Measurements from ENCODE around the gene DOCK4. TPM values are rescaled to one million over a fixed set of nuclear protein-coding genes. Genes with fewer than 3 reads are reported as not detected.

Gene DOCK4
- polyA plus RNA-seq, 3 donors = 20.9 to 26.3 (median 24.1) TPM

DNA sequence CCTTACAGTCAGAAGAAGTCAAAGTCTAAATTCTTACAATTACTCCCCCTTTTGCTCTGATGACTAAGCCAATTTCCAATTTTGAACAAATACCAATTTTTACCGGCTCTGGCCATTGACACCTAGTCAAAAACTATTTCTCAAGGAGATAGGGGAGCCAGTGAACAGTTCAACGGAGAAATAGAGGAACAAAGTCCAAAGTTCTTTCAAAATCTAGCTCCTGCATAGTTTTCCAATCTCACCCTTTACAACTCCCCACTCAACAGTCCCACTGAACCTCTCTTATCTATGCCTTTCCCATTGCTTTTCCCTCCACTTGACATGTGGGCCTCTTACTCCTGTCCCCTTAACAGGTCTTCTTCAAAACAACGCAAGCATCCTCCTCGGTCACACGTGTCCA is 192.9 kb downstream of the DOCK4 start:
- DNase-seq = no peak

DNA sequence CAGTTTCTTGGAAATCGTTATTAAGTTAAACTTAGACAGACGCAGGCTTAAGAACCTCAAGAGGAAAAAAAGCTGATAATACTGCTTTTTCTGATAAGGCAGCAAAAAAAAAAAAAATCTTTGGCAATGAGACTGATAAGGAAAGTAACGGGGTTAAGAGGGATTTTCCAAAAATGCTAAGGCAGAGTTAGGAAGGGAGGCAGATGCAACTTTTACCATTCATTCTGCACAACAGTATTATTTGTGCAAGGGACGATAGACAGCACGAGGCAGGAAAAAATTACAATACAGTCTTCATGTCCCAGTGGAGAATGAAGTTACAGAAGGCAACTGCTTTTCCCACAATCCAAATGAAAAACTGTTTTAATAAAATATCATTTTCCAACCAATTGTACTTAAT is 194.0 kb downstream of the DOCK4 start:
- no peak for DNase-seq

DNA sequence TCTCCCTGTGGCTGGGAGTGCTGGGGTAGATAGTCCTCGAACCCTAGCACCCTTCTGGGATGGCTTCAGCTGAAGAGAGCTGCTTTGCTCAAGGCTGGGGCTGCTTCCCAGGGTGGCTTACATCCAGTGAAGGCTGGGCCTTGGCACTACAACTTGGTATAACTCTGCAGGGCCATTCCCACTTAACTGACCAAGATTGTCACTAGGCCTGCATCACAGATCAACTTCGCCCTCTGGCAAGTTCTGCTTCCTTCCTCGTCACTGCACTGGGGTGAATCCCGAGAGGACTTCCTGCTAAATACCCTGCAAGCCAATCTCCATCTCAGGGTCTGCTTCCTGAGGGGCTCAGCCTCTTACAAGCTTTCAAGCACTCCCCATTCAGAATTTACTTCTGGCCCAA is 195.2 kb downstream of the DOCK4 start:
- no peak for DNase-seq

DNA sequence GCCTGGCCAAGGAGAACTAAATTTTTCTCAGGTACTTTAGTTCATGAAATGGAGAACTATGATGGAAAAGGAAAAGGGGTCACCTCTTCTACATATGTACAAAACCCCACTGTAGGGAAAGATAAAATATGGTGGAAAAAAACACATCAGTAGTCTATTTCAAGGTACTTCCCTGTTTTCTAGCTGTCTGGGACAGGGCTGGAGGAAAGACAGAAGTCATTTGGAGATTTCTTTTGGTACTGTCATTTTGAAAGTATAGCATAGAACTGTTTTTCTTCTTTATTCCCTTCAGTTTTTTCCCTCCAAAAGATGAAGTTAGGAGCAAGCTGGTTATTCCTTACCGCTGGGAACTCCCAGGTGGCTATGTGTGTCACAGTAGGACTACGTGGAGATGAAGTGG is 196.1 kb downstream of the DOCK4 start:
- DNase-seq = no peak

DNA sequence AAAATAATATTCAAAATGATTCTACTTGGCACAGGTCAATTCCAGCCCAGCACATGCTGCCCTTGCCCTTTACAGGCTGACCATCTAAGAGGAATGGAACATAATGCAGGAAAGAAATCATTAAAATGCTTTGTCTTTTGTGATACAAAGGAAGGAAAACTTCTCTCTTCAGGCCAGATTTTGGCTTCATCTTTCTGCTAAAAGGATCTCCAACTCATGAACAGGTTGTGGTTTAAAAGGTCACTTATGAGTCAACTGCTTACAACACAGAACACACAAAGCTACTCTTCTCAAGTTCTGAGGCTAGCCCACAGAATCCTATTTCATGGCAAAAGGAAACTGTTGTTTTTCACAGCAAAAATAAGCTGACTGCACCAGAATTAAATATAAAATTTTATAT is 197.1 kb downstream of the DOCK4 start:
- no peak for DNase-seq

DNA sequence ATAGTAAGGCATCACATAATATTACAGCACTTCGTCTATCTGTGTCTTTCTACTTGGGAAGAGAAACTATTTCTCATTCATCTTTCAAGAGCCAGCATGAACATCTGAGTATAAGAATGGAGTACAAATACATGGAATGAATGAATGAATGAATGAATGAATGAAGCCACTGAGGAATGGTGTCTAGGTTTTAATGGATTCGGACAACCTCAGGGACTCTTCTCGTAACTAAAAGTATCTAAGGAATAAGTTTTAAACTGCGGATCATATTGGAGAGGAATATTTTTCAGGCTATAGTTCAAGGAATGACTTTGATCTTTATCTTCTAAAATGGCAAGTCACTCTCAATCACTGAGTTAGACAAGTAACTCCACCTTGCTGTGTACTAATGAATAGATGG is 199.0 kb downstream of the DOCK4 start:
- no peak for DNase-seq

DNA sequence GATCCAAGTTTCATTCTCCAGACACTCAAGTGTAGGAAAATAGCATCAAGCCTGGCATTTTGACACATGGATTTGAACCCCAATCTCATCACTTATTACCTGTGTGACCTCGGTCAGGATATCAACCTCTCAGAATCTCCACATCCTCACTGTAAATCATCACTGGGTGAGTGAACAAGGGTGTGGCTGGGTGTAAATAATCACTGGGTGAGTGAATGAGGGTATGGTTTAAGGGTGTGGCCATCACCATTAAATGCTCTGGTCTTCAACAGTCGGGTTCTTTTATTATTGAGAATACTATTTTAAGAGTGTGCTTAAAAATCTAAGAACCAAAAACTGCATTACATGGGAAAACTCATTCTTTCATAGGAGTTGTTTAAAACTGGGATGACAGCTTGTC is 200.1 kb downstream of the DOCK4 start:
- DNase-seq = no peak

DNA sequence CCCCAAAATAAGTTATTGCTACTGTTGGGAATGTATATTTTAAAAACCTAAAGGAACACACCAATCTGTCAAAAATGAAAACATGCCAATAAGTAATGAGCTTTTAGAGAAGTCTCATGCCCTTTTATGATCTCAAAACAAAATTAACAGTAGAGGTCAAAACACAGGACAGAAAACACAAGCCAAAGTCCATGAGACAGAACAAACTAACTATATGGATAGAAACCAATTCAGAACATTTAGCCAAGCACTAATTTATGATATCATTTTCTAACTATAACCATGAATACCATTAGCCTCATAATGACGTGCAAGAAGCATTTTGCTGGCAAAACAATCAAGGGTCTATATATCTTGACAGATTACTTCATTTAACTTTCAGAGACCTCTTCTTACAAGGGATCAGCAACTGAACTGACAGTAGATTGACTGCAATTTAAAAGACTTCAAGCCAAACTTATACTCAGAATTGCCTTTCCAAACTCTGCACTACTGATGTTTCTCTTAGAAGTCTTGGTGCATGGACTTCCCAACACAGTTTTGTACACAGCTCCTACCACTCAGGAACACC is 200.9 kb downstream of the DOCK4 start:
- no peak for DNase-seq

DNA sequence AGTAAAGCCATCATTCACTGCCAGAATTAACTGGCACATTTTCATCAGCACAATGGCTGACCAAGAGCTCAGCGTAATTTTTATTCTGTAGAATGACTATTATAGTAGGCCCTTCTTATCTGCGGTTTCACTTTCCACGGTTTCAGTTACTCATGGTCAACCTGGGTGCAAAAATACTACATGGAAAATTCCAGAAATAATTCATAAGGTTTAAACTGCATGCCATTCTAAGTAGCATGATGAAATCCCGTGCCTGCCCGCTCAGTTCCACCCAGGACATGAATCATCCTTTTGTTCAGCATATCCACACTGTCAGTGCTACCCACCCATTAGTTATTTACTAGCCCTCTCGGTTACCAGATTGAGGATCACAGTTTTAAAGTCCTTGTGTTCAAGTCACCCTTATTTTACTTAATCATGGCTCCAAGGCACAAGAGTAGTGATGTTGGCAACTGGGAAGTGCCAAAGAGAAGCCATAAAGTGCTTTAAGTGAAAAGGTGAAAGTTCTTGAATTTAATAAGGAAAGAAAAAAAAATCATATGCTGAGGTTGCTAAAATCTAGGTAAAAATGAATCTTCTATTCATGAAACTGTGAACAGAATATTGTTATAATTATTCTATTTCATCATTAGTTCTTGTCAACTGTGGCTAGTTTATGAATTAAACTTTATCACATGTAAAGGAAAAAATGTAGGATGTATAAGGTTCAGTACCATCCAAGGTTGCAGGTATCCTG is 204.9 kb downstream of the DOCK4 start:
- DNase-seq = no peak

DNA sequence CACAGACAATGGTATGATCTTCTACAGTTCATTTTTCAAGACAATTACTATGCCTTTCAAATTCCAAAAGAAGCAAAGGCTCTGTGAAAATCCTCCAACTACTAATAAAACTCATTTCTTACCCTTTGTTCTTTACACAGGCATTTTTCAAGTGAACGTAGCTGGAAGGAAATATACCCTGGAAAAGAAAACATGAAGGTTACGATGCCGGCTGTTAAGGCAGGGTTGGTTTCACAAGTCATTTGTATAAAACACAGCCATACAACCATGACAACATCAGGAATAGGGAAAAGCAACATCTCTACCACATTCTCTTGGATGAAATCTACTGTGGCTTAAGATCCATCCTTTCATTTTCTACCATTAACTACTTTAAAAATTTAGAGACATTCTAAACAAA is 207.9 kb downstream of the DOCK4 start:
- DNase-seq = peak; percentile 22

DNA sequence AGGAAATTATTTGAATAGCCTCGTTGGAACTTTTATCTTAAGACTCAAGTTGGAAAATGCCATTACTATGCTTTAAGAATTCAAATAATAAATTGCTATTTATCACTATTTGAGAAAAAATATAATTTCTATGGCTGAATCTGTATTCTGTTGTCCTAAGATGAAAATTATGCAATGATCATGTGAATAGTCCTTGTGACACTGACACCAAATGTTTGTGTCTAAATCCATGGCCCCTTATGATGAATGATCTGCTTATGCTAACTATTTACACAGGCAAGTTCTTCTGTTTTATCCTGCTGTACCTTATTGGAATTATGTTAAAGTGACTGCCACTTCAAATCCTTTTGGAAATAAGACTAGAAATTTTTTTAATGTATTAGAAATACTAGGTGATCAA is 208.7 kb downstream of the DOCK4 start:
- no peak for DNase-seq

DNA sequence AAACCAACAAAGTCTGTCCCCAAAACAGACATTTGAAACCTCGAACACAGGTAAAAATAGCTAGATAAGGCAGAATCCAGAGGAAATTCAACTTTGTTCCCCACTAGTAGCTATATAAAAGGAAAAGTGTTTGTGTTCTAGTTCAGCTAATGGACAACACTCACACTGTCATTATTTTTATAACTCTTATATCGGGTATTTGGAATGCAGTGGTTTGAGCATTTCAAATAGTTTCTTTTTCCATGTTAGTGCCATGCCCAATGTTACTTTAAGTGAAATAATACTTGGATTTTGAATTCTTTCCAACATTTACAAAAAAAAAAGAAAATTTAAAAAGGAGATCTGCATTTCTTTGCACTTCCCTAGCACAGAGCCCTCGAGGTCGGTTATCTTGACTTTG is 213.6 kb downstream of the DOCK4 start:
- no peak for DNase-seq

DNA sequence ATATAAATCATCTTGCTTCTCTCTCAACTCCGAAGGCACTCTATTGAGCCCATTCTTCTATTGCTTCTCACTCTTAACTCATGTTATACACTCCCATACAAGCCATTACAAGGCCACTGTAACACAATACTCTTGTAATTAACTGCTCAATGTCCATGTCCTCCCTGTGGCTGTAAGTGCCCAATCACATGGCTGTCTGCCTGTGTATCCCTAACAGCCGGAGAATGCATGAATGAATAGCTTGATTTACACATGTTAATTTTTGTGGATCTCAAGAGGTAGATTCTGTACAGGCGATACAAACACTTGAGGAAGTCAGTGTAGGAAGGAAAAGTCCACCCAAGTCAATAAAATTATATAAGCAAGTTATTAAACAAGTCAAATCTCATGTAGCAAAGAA is 215.6 kb downstream of the DOCK4 start:
- peak; percentile 88 for DNase-seq

DNA sequence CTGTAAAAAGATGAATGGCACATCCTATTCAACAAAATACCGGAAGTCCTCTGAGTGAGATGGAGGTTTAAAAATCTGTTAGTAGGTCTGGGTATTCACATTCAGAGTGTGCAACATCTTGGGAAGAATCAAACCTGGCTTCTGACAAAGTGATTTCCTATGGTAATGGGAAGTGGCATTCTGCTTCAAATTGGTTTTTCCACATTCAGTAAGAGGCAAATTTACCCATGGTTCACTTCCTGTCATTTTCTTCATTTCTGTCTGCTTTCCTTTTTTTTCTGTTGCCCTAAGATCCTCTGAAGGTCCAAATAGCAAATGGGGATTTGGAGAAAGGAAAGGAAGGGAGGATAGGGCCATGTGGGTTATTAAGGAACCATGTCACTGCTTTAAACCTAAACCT is 218.3 kb downstream of the DOCK4 start:
- no peak for DNase-seq

DNA sequence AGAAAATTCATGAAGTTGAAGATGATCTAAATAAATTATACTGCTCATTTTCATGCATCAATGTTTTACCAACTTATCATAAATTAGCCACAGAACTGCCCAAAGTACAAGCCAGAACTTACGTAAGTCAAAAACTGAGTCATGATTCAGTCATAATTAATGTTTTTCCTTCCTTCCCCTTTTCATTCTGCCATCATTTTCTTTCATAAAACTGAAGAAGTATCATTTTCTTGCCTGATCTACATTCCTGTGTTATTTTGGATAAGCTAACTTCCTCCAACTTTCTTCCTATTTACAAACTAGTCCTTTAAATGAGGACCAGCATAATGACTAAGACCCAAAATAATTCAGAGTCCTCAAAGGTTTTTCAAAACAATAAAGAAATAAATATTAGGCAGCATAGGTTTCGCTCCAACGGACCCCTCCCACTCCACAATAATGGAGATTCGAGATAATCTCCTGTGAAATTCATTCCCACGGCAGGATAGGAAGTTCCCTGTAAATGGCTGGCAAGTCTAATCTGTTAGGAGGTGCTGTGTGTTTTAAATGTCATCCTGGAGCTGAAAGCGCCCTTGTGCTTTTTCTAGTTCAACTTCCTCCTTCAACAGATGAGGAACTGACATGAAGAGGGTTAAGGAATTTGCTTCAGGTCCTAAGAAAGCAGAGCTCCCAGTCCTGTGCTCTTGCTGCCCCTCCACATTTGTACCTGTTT is 218.9 kb downstream of the DOCK4 start:
- DNase-seq = no peak

DNA sequence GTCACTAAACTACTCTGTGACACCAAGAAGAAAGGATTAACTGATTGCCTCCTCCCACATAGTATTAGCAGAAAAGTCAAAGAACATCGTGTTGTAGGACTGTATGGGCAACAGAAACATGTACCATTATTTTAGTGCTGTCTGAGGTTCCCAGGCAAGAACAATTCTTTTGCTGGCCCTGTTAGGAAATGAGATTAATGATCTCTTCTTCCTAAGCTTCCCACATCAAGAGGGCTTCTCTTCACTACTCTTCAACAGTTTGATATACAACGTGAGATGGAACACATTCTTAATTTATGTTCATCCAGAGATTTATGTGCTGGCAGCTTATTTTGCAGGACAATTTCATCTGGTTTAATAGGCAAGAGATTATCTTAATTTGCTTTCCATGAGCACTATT is 219.6 kb downstream of the DOCK4 start:
- DNase-seq = no peak

DNA sequence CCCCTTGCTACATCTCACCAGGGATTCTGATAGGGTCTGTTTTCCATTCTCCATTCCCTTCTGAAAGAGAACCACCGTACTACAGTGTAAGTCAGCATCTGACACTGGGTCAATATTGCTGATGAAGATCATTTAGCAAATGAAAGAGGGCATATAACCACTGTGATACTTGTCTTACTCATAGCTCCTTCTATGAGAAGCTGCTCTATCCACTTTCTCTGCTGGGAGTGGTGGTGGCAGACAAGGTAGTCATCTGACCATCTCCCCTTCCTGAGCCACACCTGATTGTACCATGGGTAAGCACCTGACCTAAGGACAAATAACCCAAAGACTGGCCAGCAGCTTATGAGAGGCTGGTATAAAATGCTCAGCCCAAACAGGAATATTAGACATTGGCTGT is 220.4 kb downstream of the DOCK4 start:
- DNase-seq = no peak

DNA sequence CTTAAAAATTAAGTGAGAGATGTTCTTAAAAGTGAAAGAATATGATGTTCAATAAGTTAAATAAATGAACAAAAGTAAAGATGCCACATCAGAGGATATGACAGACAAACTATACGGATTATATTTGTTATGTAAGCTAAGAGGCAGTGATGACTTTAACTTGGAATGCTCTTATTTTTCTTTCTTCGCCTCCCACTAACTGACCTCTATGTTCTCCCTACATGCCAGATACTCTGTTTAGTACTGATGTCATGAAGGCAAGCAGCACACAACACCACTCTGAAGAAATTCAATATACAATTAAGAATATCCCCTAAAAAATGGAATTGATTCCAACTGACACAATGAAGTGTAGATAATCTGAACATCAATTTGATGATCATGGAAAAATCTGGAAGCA is 223.4 kb downstream of the DOCK4 start:
- no peak for DNase-seq

DNA sequence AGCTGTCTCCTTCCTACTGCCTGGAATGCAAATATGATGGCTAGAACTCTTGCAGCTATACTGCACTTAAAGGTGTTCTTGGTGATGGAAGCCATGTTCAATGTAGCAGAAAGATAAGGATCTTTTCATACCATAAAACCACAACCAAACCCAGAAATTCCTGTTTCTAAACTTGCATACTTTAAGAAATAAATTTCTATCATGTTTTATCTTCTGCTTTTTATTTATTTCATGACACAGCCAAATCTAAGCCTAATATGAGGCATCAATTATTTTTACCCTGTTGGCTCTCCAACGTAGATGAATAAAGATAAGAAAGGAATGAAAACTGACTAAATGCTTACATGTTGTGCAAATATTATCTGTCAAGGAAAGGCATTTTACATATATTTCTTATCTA is 224.1 kb downstream of the DOCK4 start:
- DNase-seq = no peak

DNA sequence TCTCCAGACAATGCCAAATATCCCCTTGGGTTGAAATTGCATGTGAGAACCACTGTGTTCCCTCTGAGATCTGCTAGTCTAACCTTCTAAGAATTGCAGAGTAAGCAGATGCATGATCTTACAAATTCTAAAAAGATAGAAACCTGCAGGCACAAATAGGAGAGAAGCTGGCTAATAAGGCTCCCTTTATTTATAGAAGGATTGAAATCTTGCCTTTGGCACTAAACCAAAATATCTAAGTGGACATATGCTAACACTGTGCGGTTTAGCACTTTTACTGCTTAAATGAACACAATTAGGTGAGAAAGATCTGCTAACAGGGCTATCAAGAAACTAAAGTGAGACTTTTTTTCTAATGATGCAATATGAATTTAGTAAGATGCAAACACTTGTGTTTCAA is 225.5 kb downstream of the DOCK4 start:
- no peak for DNase-seq

DNA sequence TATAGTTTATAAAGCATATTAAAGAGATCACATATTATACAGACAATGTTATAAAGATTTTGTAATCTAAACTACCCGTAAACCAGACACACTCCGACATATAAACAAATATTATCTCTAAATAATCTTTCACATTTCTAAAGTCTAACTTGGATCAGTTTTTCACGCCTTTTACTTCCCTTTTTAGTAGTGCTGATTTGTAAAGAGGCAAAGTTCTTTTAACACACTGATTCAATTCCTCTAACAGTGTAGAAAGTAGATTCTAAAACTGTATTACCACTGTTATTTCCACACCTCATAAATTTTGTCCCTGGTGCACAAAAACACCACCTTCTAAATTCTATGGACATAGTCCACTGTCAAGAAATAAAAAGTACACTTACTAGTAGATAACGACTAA is 230.9 kb downstream of the DOCK4 start:
- DNase-seq = no peak

DNA sequence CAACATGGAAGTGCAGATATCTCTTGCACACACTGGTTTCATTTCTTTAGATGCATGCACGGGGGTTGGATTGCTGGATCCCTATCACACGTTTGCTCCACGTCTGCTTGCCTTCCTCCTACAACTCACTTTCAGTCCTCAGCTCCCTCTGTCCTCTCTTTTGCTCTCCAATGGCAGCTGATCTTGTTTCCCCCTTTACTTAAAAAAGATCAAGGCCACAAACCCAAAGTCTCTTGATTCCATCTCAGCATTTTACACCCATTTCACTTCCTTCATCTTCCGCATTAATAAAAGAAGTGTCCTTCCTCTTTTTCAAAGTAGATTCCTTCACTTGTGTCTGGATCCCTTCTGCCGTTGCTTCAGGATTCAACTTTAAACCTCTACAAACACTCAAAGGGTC is 245.2 kb downstream of the DOCK4 start:
- no peak for DNase-seq

DNA sequence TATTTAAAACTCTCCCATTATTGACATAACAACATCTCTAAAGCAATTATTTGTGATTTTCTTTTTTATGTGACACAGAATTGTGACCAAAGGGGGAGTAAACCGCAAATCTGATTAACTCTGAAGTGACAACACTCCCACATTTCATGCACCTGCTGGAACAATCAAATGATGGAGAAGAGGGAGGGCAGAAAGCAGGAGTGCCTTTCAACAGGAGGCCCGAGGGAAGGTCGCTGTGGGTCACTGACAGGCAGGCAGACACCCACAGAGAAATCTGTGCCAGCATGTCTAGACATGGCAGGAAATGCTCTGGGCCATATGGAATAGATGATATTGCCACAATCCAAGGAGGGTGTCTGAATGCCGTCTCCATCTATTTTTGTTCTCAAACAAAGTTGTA is 247.3 kb downstream of the DOCK4 start:
- peak; percentile 62 for DNase-seq

DNA sequence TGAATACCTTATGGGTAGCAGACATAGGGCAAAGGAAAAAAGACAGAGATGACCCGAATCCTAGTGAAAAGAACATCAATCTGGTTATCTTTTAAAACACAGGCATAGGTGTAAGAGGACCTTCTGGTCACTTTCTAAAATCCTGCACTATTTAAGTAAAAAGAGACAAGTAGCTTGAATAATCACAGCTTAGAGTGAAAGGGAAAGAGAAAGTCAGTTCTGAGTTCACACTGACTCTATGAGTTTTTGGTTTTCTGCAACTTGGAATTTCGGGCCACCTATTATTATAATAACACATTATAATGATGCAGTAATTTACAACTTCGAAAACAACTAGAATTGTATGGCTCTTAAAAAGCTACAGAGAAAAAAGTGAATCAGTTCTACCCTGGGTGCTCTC is 247.8 kb downstream of the DOCK4 start:
- DNase-seq = no peak

All from renal pelvis (tissue), 4 donors.